ENCODE data around the gene XRN2. TPM values are rescaled to one million over a fixed set of nuclear protein-coding genes. Genes with fewer than 3 reads are reported as not detected.

Gene XRN2
- polyA plus RNA-seq, 2 of the 4 experiments (the other 2 are of a cell fraction), result 125 to 192 TPM

DNA sequence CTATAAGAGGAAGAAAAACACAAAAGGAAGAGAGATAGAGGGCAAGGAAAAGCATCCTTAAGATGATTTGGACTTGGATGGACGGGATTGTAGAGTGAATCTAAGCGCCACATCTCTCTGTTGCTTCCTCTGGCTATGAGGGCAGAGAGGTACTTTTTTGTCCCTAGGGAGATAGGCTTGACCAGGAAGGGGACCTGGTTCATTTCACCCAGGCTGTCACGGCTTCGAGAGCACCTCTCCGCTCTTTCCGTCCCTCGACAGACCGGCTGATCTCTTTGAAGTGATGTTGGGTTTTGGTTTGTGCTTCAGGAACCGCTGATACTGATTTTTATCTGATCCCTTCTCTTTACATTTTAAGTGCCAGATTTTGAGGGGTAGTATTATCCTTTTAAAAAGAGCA lies 74.6 kb downstream of the XRN2 start:
- ATAC-seq, result no peak
- H3K4me2 ChIP-seq, result no peak overlapping the region
- H3K4me1 ChIP-seq, result peaks cover 16% of the 10 kb centered on the region; the same call in 2 of the 3 replicates
- ChIA-PET CTCF (no interaction called here), POLR2A (no interaction called here)
- no peak overlapping the region for H3K4me3 ChIP-seq
- FAIRE-seq, result peak; percentile 95
- H3K9me3 ChIP-seq, result no peaks in the 10 kb centered on the region
- no peak for DNase-seq (ENCODE audit: low read depth in 1 of 2, low spot score in 1 of 2)
- no peak overlapping the region for H3K27ac ChIP-seq
- no peak for TF ChIP-seq RAD21 (conservative IDR thresholded peaks at IDR 0.05 in 1 of 2, IDR thresholded peaks at IDR 0.05 in 1 of 2)
- no peak for TF ChIP-seq FOSL2 (IDR thresholded peaks at IDR 0.05)
- no peak for TF ChIP-seq FOSL2 (CRISPR knock-in tag; IDR thresholded peaks at IDR 0.05)
- TF ChIP-seq ZFP36 (IDR thresholded peaks at IDR 0.05; ENCODE audit: borderline replicate concordance, partially characterized antibody), result no peak
- no peak for TF ChIP-seq HOXA7 (CRISPR knock-in tag; IDR thresholded peaks at IDR 0.05)
- TF ChIP-seq, protein P1, sequence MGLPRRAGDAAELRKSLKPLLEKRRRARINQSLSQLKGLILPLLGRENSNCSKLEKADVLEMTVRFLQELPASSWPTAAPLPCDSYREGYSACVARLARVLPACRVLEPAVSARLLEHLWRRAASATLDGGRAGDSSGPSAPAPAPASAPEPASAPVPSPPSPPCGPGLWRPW (IDR thresholded peaks at IDR 0.05), result no peak
- no peak for TF ChIP-seq JUN (IDR thresholded peaks at IDR 0.05)
- no peak for TF ChIP-seq KDM1A (IDR thresholded peaks at IDR 0.05; ENCODE audit: low read depth)
- TF ChIP-seq RARB (CRISPR knock-in tag; IDR thresholded peaks at IDR 0.05), result no peak
- no peak for TF ChIP-seq KDM5A (IDR thresholded peaks at IDR 0.05)
- TF ChIP-seq, protein P2, sequence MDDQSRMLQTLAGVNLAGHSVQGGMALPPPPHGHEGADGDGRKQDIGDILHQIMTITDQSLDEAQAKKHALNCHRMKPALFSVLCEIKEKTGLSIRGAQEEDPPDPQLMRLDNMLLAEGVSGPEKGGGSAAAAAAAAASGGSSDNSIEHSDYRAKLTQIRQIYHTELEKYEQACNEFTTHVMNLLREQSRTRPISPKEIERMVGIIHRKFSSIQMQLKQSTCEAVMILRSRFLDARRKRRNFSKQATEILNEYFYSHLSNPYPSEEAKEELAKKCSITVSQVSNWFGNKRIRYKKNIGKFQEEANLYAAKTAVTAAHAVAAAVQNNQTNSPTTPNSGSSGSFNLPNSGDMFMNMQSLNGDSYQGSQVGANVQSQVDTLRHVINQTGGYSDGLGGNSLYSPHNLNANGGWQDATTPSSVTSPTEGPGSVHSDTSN (IDR thresholded peaks at IDR 0.05), result no peak
- TF ChIP-seq, protein P3, sequence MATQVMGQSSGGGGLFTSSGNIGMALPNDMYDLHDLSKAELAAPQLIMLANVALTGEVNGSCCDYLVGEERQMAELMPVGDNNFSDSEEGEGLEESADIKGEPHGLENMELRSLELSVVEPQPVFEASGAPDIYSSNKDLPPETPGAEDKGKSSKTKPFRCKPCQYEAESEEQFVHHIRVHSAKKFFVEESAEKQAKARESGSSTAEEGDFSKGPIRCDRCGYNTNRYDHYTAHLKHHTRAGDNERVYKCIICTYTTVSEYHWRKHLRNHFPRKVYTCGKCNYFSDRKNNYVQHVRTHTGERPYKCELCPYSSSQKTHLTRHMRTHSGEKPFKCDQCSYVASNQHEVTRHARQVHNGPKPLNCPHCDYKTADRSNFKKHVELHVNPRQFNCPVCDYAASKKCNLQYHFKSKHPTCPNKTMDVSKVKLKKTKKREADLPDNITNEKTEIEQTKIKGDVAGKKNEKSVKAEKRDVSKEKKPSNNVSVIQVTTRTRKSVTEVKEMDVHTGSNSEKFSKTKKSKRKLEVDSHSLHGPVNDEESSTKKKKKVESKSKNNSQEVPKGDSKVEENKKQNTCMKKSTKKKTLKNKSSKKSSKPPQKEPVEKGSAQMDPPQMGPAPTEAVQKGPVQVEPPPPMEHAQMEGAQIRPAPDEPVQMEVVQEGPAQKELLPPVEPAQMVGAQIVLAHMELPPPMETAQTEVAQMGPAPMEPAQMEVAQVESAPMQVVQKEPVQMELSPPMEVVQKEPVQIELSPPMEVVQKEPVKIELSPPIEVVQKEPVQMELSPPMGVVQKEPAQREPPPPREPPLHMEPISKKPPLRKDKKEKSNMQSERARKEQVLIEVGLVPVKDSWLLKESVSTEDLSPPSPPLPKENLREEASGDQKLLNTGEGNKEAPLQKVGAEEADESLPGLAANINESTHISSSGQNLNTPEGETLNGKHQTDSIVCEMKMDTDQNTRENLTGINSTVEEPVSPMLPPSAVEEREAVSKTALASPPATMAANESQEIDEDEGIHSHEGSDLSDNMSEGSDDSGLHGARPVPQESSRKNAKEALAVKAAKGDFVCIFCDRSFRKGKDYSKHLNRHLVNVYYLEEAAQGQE (IDR thresholded peaks at IDR 0.05), result no peak
- TF ChIP-seq CEBPB (IDR thresholded peaks at IDR 0.05), result no peak
- WGBS (ENCODE audit: missing lambda C conversion rate), result 95% methylated on average over 9 of the region's 9 CpGs

DNA sequence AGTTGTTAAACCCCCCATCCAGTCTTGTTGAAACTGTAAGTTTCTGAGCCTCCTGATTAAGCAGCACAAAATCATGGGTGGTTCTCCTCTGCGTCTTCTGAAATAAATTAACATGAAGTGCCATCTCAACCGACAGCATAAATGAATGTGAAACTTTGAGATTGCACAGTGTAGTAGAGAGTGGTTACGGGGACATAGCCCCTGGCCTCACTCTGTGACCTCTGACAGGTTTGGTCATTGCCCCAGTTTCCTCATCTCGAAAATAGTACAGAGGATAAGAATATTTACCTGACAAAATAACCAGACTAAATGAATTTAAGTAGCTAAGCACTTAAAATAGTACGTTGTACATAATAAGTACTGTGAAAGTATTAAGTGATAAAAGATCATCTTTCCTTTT lies 75.1 kb downstream of the XRN2 start:
- FAIRE-seq (peak; percentile 39), ATAC-seq (no peak), DNase-seq (ENCODE audit: low read depth in 1 of 2, low spot score in 1 of 2) (no peak)
- POLR2A ChIA-PET, result no interaction called here
- WGBS (ENCODE audit: missing lambda C conversion rate), result 89% methylated on average over 5 of the region's 5 CpGs
- Histone ChIP-seq H3K27ac (no peak overlapping the region), H3K4me2 (no peak overlapping the region), H3K4me1 (peaks cover 15% of the 10 kb centered on the region; the same call in 2 of the 3 replicates), H3K4me3 (no peak overlapping the region), H3K9me3 (no peaks in the 10 kb centered on the region)
- TF ChIP-seq PHF8 (IDR thresholded peaks at IDR 0.05; ENCODE audit: borderline replicate concordance, low read depth), result no peak
- TF ChIP-seq, protein P4, sequence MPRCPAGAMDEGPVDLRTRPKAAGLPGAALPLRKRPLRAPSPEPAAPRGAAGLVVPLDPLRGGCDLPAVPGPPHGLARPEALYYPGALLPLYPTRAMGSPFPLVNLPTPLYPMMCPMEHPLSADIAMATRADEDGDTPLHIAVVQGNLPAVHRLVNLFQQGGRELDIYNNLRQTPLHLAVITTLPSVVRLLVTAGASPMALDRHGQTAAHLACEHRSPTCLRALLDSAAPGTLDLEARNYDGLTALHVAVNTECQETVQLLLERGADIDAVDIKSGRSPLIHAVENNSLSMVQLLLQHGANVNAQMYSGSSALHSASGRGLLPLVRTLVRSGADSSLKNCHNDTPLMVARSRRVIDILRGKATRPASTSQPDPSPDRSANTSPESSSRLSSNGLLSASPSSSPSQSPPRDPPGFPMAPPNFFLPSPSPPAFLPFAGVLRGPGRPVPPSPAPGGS (IDR thresholded peaks at IDR 0.05), result no peak
- CTCF ChIA-PET, result no interaction called here

DNA sequence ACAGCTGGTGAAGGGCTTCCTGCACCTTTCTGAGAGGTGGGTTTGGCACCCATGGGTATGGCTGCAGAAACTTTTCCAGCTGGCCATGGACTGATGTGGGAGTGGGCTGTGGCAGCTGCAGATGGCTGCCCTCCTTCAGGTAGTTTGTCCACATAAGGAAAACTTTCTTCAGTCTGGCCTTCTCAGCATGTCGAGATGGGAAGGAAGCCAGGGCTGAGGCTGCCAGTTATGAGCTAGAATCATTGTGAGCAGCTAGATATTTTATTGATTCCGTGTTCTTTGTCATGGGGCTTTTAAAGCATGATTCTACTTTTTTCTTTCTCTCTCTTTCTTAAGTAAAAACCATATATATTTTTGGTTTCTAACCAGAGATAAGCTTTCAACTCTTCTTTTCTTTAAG lies 77.6 kb downstream of the XRN2 start:
- ATAC-seq (no peak), DNase-seq (ENCODE audit: low read depth in 1 of 2, low spot score in 1 of 2) (no peak), FAIRE-seq (no peak)
- WGBS (ENCODE audit: missing lambda C conversion rate), result 92% methylated on average over 2 of the region's 2 CpGs
- no peak overlapping the region for H3K4me3 ChIP-seq
- H3K4me2 ChIP-seq, result no peak overlapping the region
- POLR2A ChIA-PET, result no interaction called here
- H3K4me1 ChIP-seq, result no peaks in the 10 kb centered on the region
- H3K9me3 ChIP-seq, result no peaks in the 10 kb centered on the region
- no peak overlapping the region for H3K27ac ChIP-seq
- no peak for TF ChIP-seq EP300 (IDR thresholded peaks at IDR 0.05)
- CTCF ChIA-PET, result interaction anchor here (0.6 to 1.5 kb wide), 3 partner anchors 17 to 1940 kb away, joined by 3 to 4 read pairs (median 3); no protein-coding TSS in a partner anchor

Measured in A549 (cell line).